Measurements from ENCODE around the gene NVL.
"Not testable (repeated sequence)": the region's sequence is repeated elsewhere in the genome, so short reads cannot be mapped to it uniquely, and the experiment has no call there.

Gene NVL

GRCh38 chr1:224333939-224334786, 4.2 kb upstream of the NVL start:
- DNase-seq = no peak

- DNase-seq = peak; percentile 52
These were observed 3.4 kb upstream of the NVL start for GRCh38 chr1:224333309-224333926.

GRCh38 chr1:224331824-224332223, 1.9 kb upstream of the NVL start:
- no peak for DNase-seq

- DNase-seq = no peak
These were observed 1.4 kb upstream of the NVL start for GRCh38 chr1:224331326-224331725.

- no peak for DNase-seq
These were observed 509 bp downstream of the NVL start for GRCh38 chr1:224329484-224329841.

- DNase-seq = no peak
These were observed 1.3 kb downstream of the NVL start for GRCh38 chr1:224328644-224329043.

GRCh38 chr1:224325959-224326358, 4.0 kb downstream of the NVL start:
- no peak for DNase-seq

GRCh38 chr1:224321706-224322105, 8.3 kb downstream of the NVL start:
- no peak for DNase-seq

GRCh38 chr1:224317383-224318045, 12.5 kb downstream of the NVL start:
- no peak for DNase-seq

GRCh38 chr1:224312025-224312424, 17.9 kb downstream of the NVL start:
- no peak for DNase-seq

- DNase-seq = not testable (repeated sequence)
These were observed 18.5 kb downstream of the NVL start for GRCh38 chr1:224311503-224311902.

GRCh38 chr1:224308064-224308463, 21.9 kb downstream of the NVL start:
- no peak for DNase-seq

- DNase-seq = no peak
These were observed 25.2 kb downstream of the NVL start for GRCh38 chr1:224304767-224305166.

GRCh38 chr1:224302947-224303346, 27.0 kb downstream of the NVL start:
- no peak for DNase-seq

- DNase-seq = no peak
These were observed 28.6 kb downstream of the NVL start for GRCh38 chr1:224301391-224301790.

GRCh38 chr1:224300346-224300745, 29.6 kb downstream of the NVL start:
- no peak for DNase-seq

- no peak for DNase-seq
These were observed 31.3 kb downstream of the NVL start for GRCh38 chr1:224298346-224299330.

- DNase-seq = no peak
These were observed 35.2 kb downstream of the NVL start for GRCh38 chr1:224294775-224295174.

- DNase-seq = no peak
These were observed 37.6 kb downstream of the NVL start for GRCh38 chr1:224292419-224292818.

- DNase-seq = no peak
These were observed 40.6 kb downstream of the NVL start for GRCh38 chr1:224289396-224289795.

GRCh38 chr1:224287714-224288113, 42.3 kb downstream of the NVL start:
- DNase-seq = no peak

GRCh38 chr1:224282140-224282539, 47.8 kb downstream of the NVL start:
- no peak for DNase-seq
